H1 (cell line): ENCODE data around the gene OLAH. TPM values are rescaled to one million over a fixed set of nuclear protein-coding genes. Genes with fewer than 3 reads are reported as not detected.

Experiments used
- CTCF ChIA-PET: fragments of 300-600 bp; sonication (Branson Sonifier 250); formaldehyde crosslinking; loops from one replicate; lab custom pipeline; 2021; ENCODE audit not compliant: partially characterized antibody; lab: Charles Lee
- POLR2A ChIA-PET: fragments of 300-600 bp; sonication (Branson Sonifier 250); formaldehyde crosslinking; loops from one replicate; lab custom pipeline; 2021; ENCODE audit warnings: inconsistent platforms; ENCODE audit not compliant: partially characterized antibody; lab: Charles Lee
- DNase-seq, 2 experiments: peaks; one replicate each; pipeline versions ENCODE4 v3.0.0 to v3.0.0-alpha.2; 2010 to 2022; ENCODE audit warnings: low spot score in 2 of 2, low read depth in 1 of 2, mixed read lengths in 1 of 2
- FAIRE-seq: peaks from 2 replicates; lab custom pipeline; 2011; peaks lifted over from hg19 to GRCh38; lab: Jason Lieb, UNC
- H2AFZ ChIP-seq: 2 replicates; pipeline ENCODE4 v1.8.1; 2012; ENCODE audit warnings: low read length, inconsistent platforms
- H2AK5ac ChIP-seq: 2 replicates; pipeline ENCODE4 v1.6.1; 2013; ENCODE audit warnings: low read depth, low read length
- H2BK120ac ChIP-seq: replicated peaks from 2 replicates; pipeline ENCODE3; 2013; ENCODE audit warnings: low read depth, low read length, inconsistent platforms
- H2BK12ac ChIP-seq: 2 replicates; pipeline ENCODE4 v1.6.1; 2013; ENCODE audit warnings: low read depth, low read length
- H2BK15ac ChIP-seq: 2 replicates; pipeline ENCODE4 v1.6.1; 2013; ENCODE audit warnings: low read length
- H2BK20ac ChIP-seq: 2 replicates; pipeline ENCODE4 v1.6.1; 2013; ENCODE audit warnings: low read length
- H2BK5ac ChIP-seq: 2 replicates; pipeline ENCODE4 v1.6.1; 2013; ENCODE audit warnings: low read depth, low read length
- H3K14ac ChIP-seq: 2 replicates; pipeline ENCODE4 v1.6.1; 2013; ENCODE audit warnings: inconsistent platforms; ENCODE audit not compliant: insufficient read length
- H3K18ac ChIP-seq: 2 replicates; pipeline ENCODE4 v1.6.1; 2013; ENCODE audit warnings: low read length; ENCODE audit errors: extremely low read depth
- H3K23ac ChIP-seq: 2 replicates; pipeline ENCODE4 v1.6.1; 2013; ENCODE audit warnings: inconsistent platforms; ENCODE audit not compliant: insufficient read length
- H3K23me2 ChIP-seq: 2 replicates; pipeline ENCODE4 v1.6.1; 2013; ENCODE audit warnings: low read depth, low read length
- H3K27ac ChIP-seq: 2 replicates; pipeline ENCODE4 v1.6.1; 2011; ENCODE audit warnings: low read depth, low read length, inconsistent platforms
- H3K27me3 ChIP-seq, 4 experiments: replicated peaks in 1 of 4; 1 replicate in 1 of 4; 2 replicates in 3 of 4; pipeline versions ENCODE4 v1.6.1 to v1.8.1; 2011 to 2013; ENCODE audit warnings: low read length in 3 of 4, mild to moderate bottlenecking in 3 of 4, inconsistent platforms in 2 of 4, mixed read lengths in 2 of 4, moderate library complexity in 1 of 4; ENCODE audit not compliant: control insufficient read depth in 3 of 4, insufficient read depth in 3 of 4; ENCODE audit errors: extremely low read depth in 1 of 4
- H3K36me3 ChIP-seq, 4 experiments: 2 replicates each; pipeline versions ENCODE4 v1.6.1 to v1.8.1; 2011 to 2013; ENCODE audit warnings: mild to moderate bottlenecking in 4 of 4, low read length in 3 of 4, moderate library complexity in 2 of 4, control low read depth in 1 of 4, inconsistent platforms in 1 of 4; ENCODE audit not compliant: insufficient read depth in 4 of 4, control insufficient read depth in 2 of 4
- H3K4ac ChIP-seq: replicated peaks from 2 replicates; pipeline ENCODE3; 2013; ENCODE audit warnings: low read length, low read depth, mixed read lengths, inconsistent platforms; ENCODE audit not compliant: insufficient read length
- H3K4me1 ChIP-seq, 4 experiments: replicated peaks in 1 of 4; 1 replicate in 1 of 4; 2 replicates in 3 of 4; pipeline versions ENCODE4 v1.6.1 to v1.8.1; 2011 to 2013; ENCODE audit warnings: low read length in 3 of 4, inconsistent platforms in 2 of 4, mixed read lengths in 1 of 4; ENCODE audit not compliant: insufficient read depth in 4 of 4, control insufficient read depth in 3 of 4
- H3K4me2 ChIP-seq, 2 experiments: 2 replicates each; pipeline versions ENCODE4 v1.6.1 to v1.8.1; 2011 to 2013; ENCODE audit warnings: low read depth in 2 of 2, low read length in 2 of 2, control low read depth in 1 of 2, inconsistent platforms in 1 of 2, mild to moderate bottlenecking in 1 of 2; ENCODE audit not compliant: insufficient read depth in 1 of 2
- H3K4me3 ChIP-seq, 4 experiments: fragments of 200-600, 300-600 bp in 1 of 4; sonication (generic), shearing (Covaris generic), sonication (Bioruptor Twin) in 1 of 4; 2 replicates each; pipeline versions ENCODE4 v1.5.1 to v1.8.1; 2011 to 2016; ENCODE audit warnings: low read length in 4 of 4, low read depth in 3 of 4, control low read depth in 2 of 4, inconsistent platforms in 2 of 4, mild to moderate bottlenecking in 2 of 4, mixed read lengths in 1 of 4, moderate library complexity in 1 of 4; ENCODE audit not compliant: insufficient read depth in 2 of 4; ENCODE audit errors: extremely low read depth in 1 of 4
- H3K56ac ChIP-seq: replicated peaks from 2 replicates; pipeline ENCODE3; 2013; ENCODE audit warnings: low read depth, mild to moderate bottlenecking, mixed read lengths, low read length, inconsistent platforms; ENCODE audit not compliant: insufficient read length
- H3K79me1 ChIP-seq: 2 replicates; pipeline ENCODE4 v1.6.1; 2013; ENCODE audit warnings: low read depth, low read length, control low read depth
- H3K79me2 ChIP-seq, 2 experiments: 2 replicates each; pipeline versions ENCODE4 v1.6.1 to v1.8.1; 2012 to 2013; ENCODE audit warnings: low read length in 2 of 2, mild to moderate bottlenecking in 2 of 2, inconsistent platforms in 1 of 2; ENCODE audit not compliant: insufficient read depth in 2 of 2, control insufficient read depth in 1 of 2
- H3K9ac ChIP-seq, 4 experiments: replicated peaks in 1 of 4; 1 replicate in 1 of 4; 2 replicates in 3 of 4; pipeline versions ENCODE4 v1.6.1 to v1.8.1; 2011 to 2013; ENCODE audit warnings: low read depth in 3 of 4, low read length in 3 of 4, control low read depth in 2 of 4, mild to moderate bottlenecking in 2 of 4, moderate library complexity in 2 of 4, inconsistent platforms in 1 of 4; ENCODE audit errors: extremely low read depth in 1 of 4
- H3K9me3 ChIP-seq, 2 experiments: 2 replicates each; pipeline versions ENCODE4 v1.6.1 to v1.8.1; 2012 to 2013; ENCODE audit warnings: mild to moderate bottlenecking in 2 of 2, moderate library complexity in 2 of 2, control low read depth in 1 of 2, inconsistent platforms in 1 of 2, low read depth in 1 of 2, low read length in 1 of 2, mixed read lengths in 1 of 2; ENCODE audit not compliant: insufficient read depth in 2 of 2
- H4K20me1 ChIP-seq, 2 experiments: replicated peaks in 1 of 2; 2 replicates each; pipeline versions ENCODE3 to v1.8.1; 2011 to 2013; ENCODE audit warnings: inconsistent platforms in 2 of 2, low read length in 2 of 2, mild to moderate bottlenecking in 1 of 2; ENCODE audit not compliant: insufficient read depth in 2 of 2, control insufficient read depth in 1 of 2
- H4K5ac ChIP-seq: 2 replicates; pipeline ENCODE4 v1.6.1; 2013; ENCODE audit warnings: low read length, low read depth, mixed read lengths, inconsistent platforms; ENCODE audit not compliant: insufficient read length
- H4K8ac ChIP-seq: 2 replicates; pipeline ENCODE4 v1.8.0; 2013; ENCODE audit warnings: mild to moderate bottlenecking, moderate library complexity, low read length, inconsistent platforms; ENCODE audit not compliant: insufficient read depth; ENCODE audit errors: extremely low read depth
- H4K91ac ChIP-seq: replicated peaks from 2 replicates; pipeline ENCODE3; 2013; ENCODE audit warnings: low read length, mixed read lengths, inconsistent platforms; ENCODE audit not compliant: insufficient read length
- EGR1 ChIP-seq: IDR thresholded peaks from 2 replicates; pipeline ENCODE4 v1.6.1; 2011; ENCODE audit warnings: low read depth, low read length, borderline replicate concordance
- SAP30 ChIP-seq: fragments of 300-600 bp; sonication (generic); IDR thresholded peaks from 2 replicates; pipeline ENCODE4 v1.7.1; 2012; ENCODE audit warnings: low read length, moderate library complexity, mild to moderate bottlenecking, inconsistent platforms; ENCODE audit not compliant: insufficient read depth, insufficient replicate concordance
- SIN3A ChIP-seq, 2 experiments: IDR thresholded peaks in 1 of 2; conservative IDR thresholded peaks in 1 of 2; 2 replicates each; pipeline ENCODE4 v1.6.1; 2011 to 2012; ENCODE audit warnings: low read length in 2 of 2, improper control_type of control experiment in 1 of 2, low read depth in 1 of 2, mild to moderate bottlenecking in 1 of 2
- TCF12 ChIP-seq: IDR thresholded peaks from 2 replicates; pipeline ENCODE4 v1.6.1; 2011; ENCODE audit warnings: low read depth, mild to moderate bottlenecking, low read length
- WGBS, 2 experiments: shearing (Covaris generic) in 1 of 2; methylation state at CpG; one replicate each; pipeline versions ENCODE4 v1.1.6 to v1.1.7; 2013 to 2015; ENCODE audit warnings: low lambda C conversion rate in 2 of 2, mixed read lengths in 2 of 2, inconsistent platforms in 1 of 2, low coverage in 1 of 2, missing lambda C conversion rate in 1 of 2; ENCODE audit not compliant: insufficient replicate concordance in 2 of 2, insufficient coverage in 1 of 2, insufficient read length in 1 of 2; ENCODE audit errors: extremely low coverage in 1 of 2, missing lambda C conversion rate in 1 of 2; 5-methylcytosine and 5-hydroxymethylcytosine counted together
- polyA plus RNA-seq, 7 experiments: library from polyadenylated mRNA; depleted of rRNA in 3 of 7; stranded (reverse) in 5 of 7; unstranded in 2 of 7; fragments of >200 nt in 5 of 7; fragments of 200-250 nt in 2 of 7; gene quantifications; 1 replicate in 5 of 7; 2 replicates in 1 of 7; 4 replicates in 1 of 7; pipeline versions ENCODE4 v1.2.1 to v1.2.3, GENCODE V29; 2011 to 2013; ENCODE audit warnings: missing spikeins in 2 of 7, mixed read lengths in 2 of 7
- total RNA-seq: library from RNA; stranded (reverse); fragmentation: NEBNext Ultra II Directional; extraction: Animal tissue kit (Norgen Biotek cat#: 25700); gene quantifications from 2 replicates; pipeline ENCODE4 v1.2.1, GENCODE V29; 2021
- TF ChIP-seq, protein P1 (sequence below), 3 experiments: IDR thresholded peaks; 1 replicate in 2 of 3; 2 replicates in 1 of 3; pipeline versions ENCODE4 v1.5.1 to v1.6.1; 2011; ENCODE audit warnings: low read length in 3 of 3, mild to moderate bottlenecking in 3 of 3, inconsistent platforms in 2 of 3, low read depth in 1 of 3, moderate library complexity in 1 of 3; ENCODE audit not compliant: insufficient read depth in 1 of 3; ENCODE audit errors: control extremely low read depth in 1 of 3

Gene OLAH
- total and polyA plus RNA-seq, 2 of the 8 experiments (the other 6 are each of a cell fraction or from before 2014, with no cell fraction given), result not detected

GRCh38 chr10:15015451-15015850, 28.3 kb upstream of the OLAH start:
- no peaks in the 10 kb centered on the region for H3K79me2 ChIP-seq
- no peak overlapping the region for H2BK20ac ChIP-seq
- no peak overlapping the region for H3K4me3 ChIP-seq
- no peaks in the 10 kb centered on the region for H3K79me1 ChIP-seq
- H3K9ac ChIP-seq, result no peak overlapping the region
- no peak overlapping the region for H4K91ac ChIP-seq
- no peak overlapping the region for H3K23ac ChIP-seq
- no peak overlapping the region for H3K27ac ChIP-seq
- no peak overlapping the region for H2BK5ac ChIP-seq
- H3K9me3 ChIP-seq, result no peaks in the 10 kb centered on the region
- no peak overlapping the region for H3K14ac ChIP-seq
- FAIRE-seq (no peak), DNase-seq (no peak)
- no peaks in the 10 kb centered on the region for H3K36me3 ChIP-seq
- H3K27me3 ChIP-seq, result no peaks in the 10 kb centered on the region
- no peak overlapping the region for H3K56ac ChIP-seq
- H2AFZ ChIP-seq, result no peak overlapping the region
- 88% methylated on average over 7 of the region's 7 CpGs; no CpG with 5 or more reads in 1 of the 2 experiments for WGBS, 2 experiments
- no peak overlapping the region for H2BK15ac ChIP-seq
- no peak overlapping the region for H2BK120ac ChIP-seq
- H3K4me1 ChIP-seq, result peaks cover 0 to 2% (median 0%) of the 10 kb centered on the region in 4 experiments; a peak in 1 of 7 replicates
- CTCF ChIA-PET, result interaction anchor here (0.5 to 1.2 kb wide), 4 partner anchors 14 to 53 kb away, joined by 3 to 4 read pairs (median 3); no protein-coding TSS in a partner anchor
- no peak for TF ChIP-seq TCF12
- TF ChIP-seq, protein P1, sequence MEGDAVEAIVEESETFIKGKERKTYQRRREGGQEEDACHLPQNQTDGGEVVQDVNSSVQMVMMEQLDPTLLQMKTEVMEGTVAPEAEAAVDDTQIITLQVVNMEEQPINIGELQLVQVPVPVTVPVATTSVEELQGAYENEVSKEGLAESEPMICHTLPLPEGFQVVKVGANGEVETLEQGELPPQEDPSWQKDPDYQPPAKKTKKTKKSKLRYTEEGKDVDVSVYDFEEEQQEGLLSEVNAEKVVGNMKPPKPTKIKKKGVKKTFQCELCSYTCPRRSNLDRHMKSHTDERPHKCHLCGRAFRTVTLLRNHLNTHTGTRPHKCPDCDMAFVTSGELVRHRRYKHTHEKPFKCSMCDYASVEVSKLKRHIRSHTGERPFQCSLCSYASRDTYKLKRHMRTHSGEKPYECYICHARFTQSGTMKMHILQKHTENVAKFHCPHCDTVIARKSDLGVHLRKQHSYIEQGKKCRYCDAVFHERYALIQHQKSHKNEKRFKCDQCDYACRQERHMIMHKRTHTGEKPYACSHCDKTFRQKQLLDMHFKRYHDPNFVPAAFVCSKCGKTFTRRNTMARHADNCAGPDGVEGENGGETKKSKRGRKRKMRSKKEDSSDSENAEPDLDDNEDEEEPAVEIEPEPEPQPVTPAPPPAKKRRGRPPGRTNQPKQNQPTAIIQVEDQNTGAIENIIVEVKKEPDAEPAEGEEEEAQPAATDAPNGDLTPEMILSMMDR (IDR thresholded peaks at IDR 0.05; ENCODE audit: control extremely low read depth in 1 of 3, insufficient read depth in 1 of 3, low read depth in 1 of 3, low read length in 3 of 3), result no peak
- TF ChIP-seq SAP30, result no peak
- TF ChIP-seq SIN3A (conservative IDR thresholded peaks at IDR 0.05 in 1 of 2, IDR thresholded peaks at IDR 0.05 in 1 of 2; ENCODE audit: low read depth in 1 of 2, low read length in 2 of 2), result no peak
- no peak for TF ChIP-seq EGR1
- POLR2A ChIA-PET, result no interaction called here
- H3K23me2 ChIP-seq, result no peaks in the 10 kb centered on the region
- H3K4me2 ChIP-seq, result no peak overlapping the region
- H3K4ac ChIP-seq, result no peak overlapping the region
- H2AK5ac ChIP-seq, result no peak overlapping the region
- H3K18ac ChIP-seq, result no peak overlapping the region
- H4K20me1 ChIP-seq, result no peaks in the 10 kb centered on the region
- H4K8ac ChIP-seq, result no peak overlapping the region
- no peak overlapping the region for H4K5ac ChIP-seq
- H2BK12ac ChIP-seq, result no peak overlapping the region
